Mesenchymal stem cell (in vitro differentiated cells and primary cell): ENCODE data around the gene GPM6B.

Experiments used
- DNase-seq: peaks from one replicate; pipeline ENCODE4 v3.0.0-alpha.2; 2013
- H2AFZ ChIP-seq: one replicate; pipeline ENCODE4 v1.6.1; 2013; ENCODE audit warnings: low read depth, mild to moderate bottlenecking, control low read depth, inconsistent platforms, low read length, moderate library complexity
- H2AK5ac ChIP-seq: 2 replicates; pipeline ENCODE4 v1.6.1; 2013; ENCODE audit warnings: low read length, moderate library complexity, mild to moderate bottlenecking, inconsistent platforms; ENCODE audit not compliant: severe bottlenecking
- H2BK120ac ChIP-seq: one replicate; pipeline ENCODE4 v1.6.1; 2013; ENCODE audit warnings: low read depth, mild to moderate bottlenecking, inconsistent platforms, low read length, moderate library complexity
- H2BK12ac ChIP-seq, 2 experiments: one replicate each; pipeline ENCODE4 v1.6.1; 2013; ENCODE audit warnings: inconsistent platforms in 2 of 2, low read length in 2 of 2, mild to moderate bottlenecking in 2 of 2, moderate library complexity in 2 of 2, control low read depth in 1 of 2
- H2BK15ac ChIP-seq: one replicate; pipeline ENCODE4 v1.6.1; 2013; ENCODE audit warnings: mild to moderate bottlenecking, low read depth, inconsistent platforms; ENCODE audit not compliant: poor library complexity, severe bottlenecking
- H2BK5ac ChIP-seq: 2 replicates; pipeline ENCODE4 v1.6.1; 2013; ENCODE audit warnings: low read depth, mild to moderate bottlenecking, low read length, control low read depth, inconsistent platforms; ENCODE audit not compliant: poor library complexity, severe bottlenecking
- H3K14ac ChIP-seq, 2 experiments: one replicate each; pipeline ENCODE4 v1.6.1; 2013; ENCODE audit warnings: inconsistent platforms in 2 of 2, low read length in 2 of 2, control low read depth in 1 of 2, mild to moderate bottlenecking in 1 of 2, moderate library complexity in 1 of 2
- H3K18ac ChIP-seq, 2 experiments: one replicate each; pipeline ENCODE4 v1.6.1; 2013; ENCODE audit warnings: inconsistent platforms in 2 of 2, low read length in 2 of 2, control low read depth in 1 of 2, low read depth in 1 of 2, mild to moderate bottlenecking in 1 of 2
- H3K23ac ChIP-seq, 2 experiments: one replicate each; pipeline ENCODE4 v1.6.1; 2013; ENCODE audit warnings: inconsistent platforms in 2 of 2, low read length in 2 of 2, mild to moderate bottlenecking in 2 of 2, moderate library complexity in 2 of 2, control low read depth in 1 of 2
- H3K27ac ChIP-seq: 2 replicates; pipeline ENCODE4 v1.5.1; 2013; ENCODE audit warnings: mild to moderate bottlenecking, moderate library complexity, low read length, control low read depth, inconsistent platforms; ENCODE audit not compliant: poor library complexity, severe bottlenecking
- H3K27me3 ChIP-seq, 2 experiments: 2 replicates each; pipeline versions ENCODE4 v1.6.1 to v1.7.0; 2013; ENCODE audit warnings: low read length in 2 of 2, mild to moderate bottlenecking in 2 of 2, moderate library complexity in 2 of 2, control low read depth in 1 of 2, inconsistent platforms in 1 of 2; ENCODE audit not compliant: control insufficient read depth in 1 of 2, insufficient read depth in 1 of 2
- H3K36me3 ChIP-seq, 2 experiments: 2 replicates each; pipeline versions ENCODE4 v1.6.1 to v1.7.0; 2013; ENCODE audit warnings: low read length in 2 of 2, control low read depth in 1 of 2, inconsistent platforms in 1 of 2, low read depth in 1 of 2, mild to moderate bottlenecking in 1 of 2; ENCODE audit not compliant: insufficient read depth in 2 of 2, control insufficient read depth in 1 of 2
- H3K4ac ChIP-seq, 2 experiments: one replicate each; pipeline ENCODE4 v1.6.1; 2013; ENCODE audit warnings: inconsistent platforms in 2 of 2, low read length in 2 of 2, mild to moderate bottlenecking in 2 of 2, moderate library complexity in 2 of 2, control low read depth in 1 of 2, low read depth in 1 of 2
- H3K4me1 ChIP-seq: 2 replicates; pipeline ENCODE4 v1.6.1; 2013; ENCODE audit warnings: low read depth, low read length, control low read depth; ENCODE audit not compliant: control insufficient read depth, insufficient read depth
- H3K4me2 ChIP-seq: 2 replicates; pipeline ENCODE4 v1.6.1; 2013; ENCODE audit warnings: low read length, mild to moderate bottlenecking, inconsistent platforms; ENCODE audit not compliant: poor library complexity, severe bottlenecking
- H3K4me3 ChIP-seq, 2 experiments: 2 replicates each; pipeline versions ENCODE4 v1.5.1 to v1.7.0; 2013; ENCODE audit warnings: low read length in 2 of 2, mild to moderate bottlenecking in 2 of 2, control low read depth in 1 of 2, low read depth in 1 of 2; ENCODE audit not compliant: insufficient read depth in 1 of 2
- H3K79me1 ChIP-seq: replicated peaks from 2 replicates; pipeline ENCODE4 v1.6.1; 2013; ENCODE audit warnings: mild to moderate bottlenecking, control low read depth, low read length, inconsistent platforms; ENCODE audit not compliant: poor library complexity, severe bottlenecking
- H3K9ac ChIP-seq: 2 replicates; pipeline ENCODE4 v1.7.0; 2013; ENCODE audit warnings: mild to moderate bottlenecking, low read length, moderate library complexity
- H3K9me3 ChIP-seq: 2 replicates; pipeline ENCODE4 v1.7.0; 2013; ENCODE audit warnings: mild to moderate bottlenecking, low read length; ENCODE audit not compliant: control insufficient read depth
- H4K8ac ChIP-seq: one replicate; pipeline ENCODE4 v1.6.1; 2013; ENCODE audit warnings: inconsistent platforms, mild to moderate bottlenecking, low read length, moderate library complexity
- H4K91ac ChIP-seq: one replicate; pipeline ENCODE4 v1.6.1; 2013; ENCODE audit warnings: mild to moderate bottlenecking, low read length, inconsistent platforms
- WGBS: methylation state at CpG from one replicate; pipeline ENCODE4 v1.1.7; 2013; ENCODE audit warnings: mixed read lengths; 5-methylcytosine and 5-hydroxymethylcytosine counted together

Gene GPM6B

GRCh38 chrX:13752646-13753045, 64.2 kb downstream of the GPM6B start:
- no peak overlapping the region for H3K9ac ChIP-seq
- no peak overlapping the region for H2BK15ac ChIP-seq
- no peak overlapping the region for H3K4ac ChIP-seq
- peaks cover 8 to 66% of the 10 kb centered on the region in 2 experiments for H3K36me3 ChIP-seq
- no peak overlapping the region for H2BK120ac ChIP-seq
- H2AFZ ChIP-seq: no peak overlapping the region
- WGBS: 97% methylated on average over 3 of the region's 3 CpGs
- no peaks in the 10 kb centered on the region for H3K9me3 ChIP-seq
- H3K4me1 ChIP-seq: no peaks in the 10 kb centered on the region
- H3K4me3 ChIP-seq: no peak overlapping the region
- no peak overlapping the region for H3K14ac ChIP-seq
- peaks cover 5% of the 10 kb centered on the region for H3K79me1 ChIP-seq
- no peak overlapping the region for H3K4me2 ChIP-seq
- no peak overlapping the region for H3K23ac ChIP-seq
- no peak overlapping the region for H2BK5ac ChIP-seq
- DNase-seq: no peak
- H4K8ac ChIP-seq: no peak overlapping the region
- H3K18ac ChIP-seq: no peak overlapping the region
- H3K27ac ChIP-seq: no peak overlapping the region
- no peak overlapping the region for H4K91ac ChIP-seq
- H2AK5ac ChIP-seq: no peak overlapping the region
- H3K27me3 ChIP-seq: peaks cover 0 to 5% of the 10 kb centered on the region in 2 experiments
- H2BK12ac ChIP-seq: no peak overlapping the region

GRCh38 chrX:13752141-13752540, 64.8 kb downstream of the GPM6B start:
- H3K36me3 ChIP-seq: peaks cover 8 to 61% of the 10 kb centered on the region in 2 experiments
- no peak overlapping the region for H3K18ac ChIP-seq
- peaks cover 0 to 5% of the 10 kb centered on the region in 2 experiments for H3K27me3 ChIP-seq
- no peak overlapping the region for H2AFZ ChIP-seq
- no peak overlapping the region for H3K4ac ChIP-seq
- H3K4me1 ChIP-seq: no peaks in the 10 kb centered on the region
- H3K27ac ChIP-seq: no peak overlapping the region
- no peak overlapping the region for H4K8ac ChIP-seq
- no peak overlapping the region for H4K91ac ChIP-seq
- H3K79me1 ChIP-seq: peaks cover 5% of the 10 kb centered on the region
- WGBS: 100% methylated on average over 1 of the region's 3 CpGs
- no peak overlapping the region for H2BK15ac ChIP-seq
- no peak overlapping the region for H2AK5ac ChIP-seq
- H2BK5ac ChIP-seq: no peak overlapping the region
- H3K9ac ChIP-seq: peak overlapping the region; percentile 16
- no peak overlapping the region for H2BK12ac ChIP-seq
- no peak overlapping the region for H3K14ac ChIP-seq
- H2BK120ac ChIP-seq: no peak overlapping the region
- H3K23ac ChIP-seq: no peak overlapping the region
- no peak overlapping the region for H3K4me2 ChIP-seq
- no peak for DNase-seq
- no peak overlapping the region for H3K4me3 ChIP-seq
- no peaks in the 10 kb centered on the region for H3K9me3 ChIP-seq

GRCh38 chrX:13750812-13751211, 66.1 kb downstream of the GPM6B start:
- no peak overlapping the region for H3K18ac ChIP-seq
- no peak overlapping the region for H4K91ac ChIP-seq
- no peak overlapping the region for H3K4me3 ChIP-seq
- H3K23ac ChIP-seq: no peak overlapping the region
- no peak overlapping the region for H2BK120ac ChIP-seq
- no peak for DNase-seq
- no peak overlapping the region for H2AFZ ChIP-seq
- no peak overlapping the region for H3K4ac ChIP-seq
- no peaks in the 10 kb centered on the region for H3K9me3 ChIP-seq
- no peak overlapping the region for H2BK5ac ChIP-seq
- no peak overlapping the region for H3K9ac ChIP-seq
- H3K27ac ChIP-seq: no peak overlapping the region
- H3K27me3 ChIP-seq: peaks cover 0 to 10% of the 10 kb centered on the region in 2 experiments
- no peak overlapping the region for H3K14ac ChIP-seq
- H3K36me3 ChIP-seq: peaks cover 3 to 63% of the 10 kb centered on the region in 2 experiments
- no peak overlapping the region for H2BK12ac ChIP-seq
- no peaks in the 10 kb centered on the region for H3K4me1 ChIP-seq
- H2AK5ac ChIP-seq: no peak overlapping the region
- no peak overlapping the region for H3K4me2 ChIP-seq
- no peak overlapping the region for H2BK15ac ChIP-seq
- H3K79me1 ChIP-seq: peaks cover 3% of the 10 kb centered on the region
- no peak overlapping the region for H4K8ac ChIP-seq

- H3K27ac ChIP-seq: no peak overlapping the region
- H3K79me1 ChIP-seq: peaks cover 3% of the 10 kb centered on the region
- peaks cover 0 to 10% of the 10 kb centered on the region in 2 experiments for H3K27me3 ChIP-seq
- no peak overlapping the region for H2AK5ac ChIP-seq
- H4K91ac ChIP-seq: no peak overlapping the region
- no peak overlapping the region for H3K14ac ChIP-seq
- no peak overlapping the region for H3K18ac ChIP-seq
- no peak overlapping the region for H3K4ac ChIP-seq
- no peak overlapping the region for H3K23ac ChIP-seq
- no peak overlapping the region for H2BK15ac ChIP-seq
- no peak overlapping the region for H2AFZ ChIP-seq
- peaks cover 3 to 63% of the 10 kb centered on the region in 2 experiments for H3K36me3 ChIP-seq
- H4K8ac ChIP-seq: no peak overlapping the region
- H2BK12ac ChIP-seq: no peak overlapping the region
- H3K4me1 ChIP-seq: no peaks in the 10 kb centered on the region
- no peak overlapping the region for H2BK5ac ChIP-seq
- DNase-seq: peak; percentile 45
- H2BK120ac ChIP-seq: no peak overlapping the region
- H3K9ac ChIP-seq: no peak overlapping the region
- no peaks in the 10 kb centered on the region for H3K9me3 ChIP-seq
- H3K4me2 ChIP-seq: no peak overlapping the region
- H3K4me3 ChIP-seq: no peak overlapping the region
These were observed 66.7 kb downstream of the GPM6B start for GRCh38 chrX:13750204-13750603.
